ENCODE measurements around the gene ADGRV1.

The ADGRV1 gene

GRCh38 chr5:90855296-90856010 lies 296.9 kb downstream of the ADGRV1 start:
- no peak for TF ChIP-seq CTCF (conservative IDR thresholded peaks at IDR 0.05; ENCODE audit: low read length)
- TF ChIP-seq EZH2phosphoT487 (IDR thresholded peaks at IDR 0.05; ENCODE audit: borderline replicate concordance), result no peak
- no peak overlapping the region for H3K9ac ChIP-seq (ENCODE audit: low read depth, low read length, poor library complexity, severe bottlenecking)
- no peaks in the 10 kb centered on the region for H4K20me1 ChIP-seq (ENCODE audit: insufficient read depth, low read length, poor library complexity, severe bottlenecking)
- no peaks in the 10 kb centered on the region for H3K4me1 ChIP-seq (ENCODE audit: insufficient read depth, low read length, poor library complexity, severe bottlenecking)
- H3K27me3 ChIP-seq (ENCODE audit: insufficient read depth, low read length, poor library complexity, severe bottlenecking), result no peaks in the 10 kb centered on the region
- no peak overlapping the region for H3K4me3 ChIP-seq (ENCODE audit: low read length, poor library complexity, severe bottlenecking)
- no peaks in the 10 kb centered on the region for H3F3A ChIP-seq (ENCODE audit: low read depth)
- no peaks in the 10 kb centered on the region for H3K36me3 ChIP-seq (ENCODE audit: insufficient read depth, low read length)
- no peak overlapping the region for H3K4me2 ChIP-seq (ENCODE audit: low read depth, low read length, poor library complexity, severe bottlenecking)
- H3K9me3 ChIP-seq (ENCODE audit: insufficient read depth, low read depth, low read length), result no peaks in the 10 kb centered on the region
- no peak overlapping the region for H2AFZ ChIP-seq (ENCODE audit: low read length)
- H3K9me2 ChIP-seq (replicated peaks; ENCODE audit: low read depth, low read length), result no peaks in the 10 kb centered on the region
- H3K79me2 ChIP-seq (ENCODE audit: insufficient read depth, low read length), result no peaks in the 10 kb centered on the region

- no peak overlapping the region for H2AFZ ChIP-seq (ENCODE audit: low read length)
- no peaks in the 10 kb centered on the region for H3F3A ChIP-seq (ENCODE audit: low read depth)
- no peaks in the 10 kb centered on the region for H3K27me3 ChIP-seq (ENCODE audit: insufficient read depth, low read length, poor library complexity, severe bottlenecking)
- no peak for TF ChIP-seq CTCF (conservative IDR thresholded peaks at IDR 0.05; ENCODE audit: low read length)
- TF ChIP-seq EZH2phosphoT487 (IDR thresholded peaks at IDR 0.05; ENCODE audit: borderline replicate concordance), result no peak
- no peaks in the 10 kb centered on the region for H3K79me2 ChIP-seq (ENCODE audit: insufficient read depth, low read length)
- H3K9me2 ChIP-seq (replicated peaks; ENCODE audit: low read depth, low read length), result no peaks in the 10 kb centered on the region
- H3K36me3 ChIP-seq (ENCODE audit: insufficient read depth, low read length), result no peaks in the 10 kb centered on the region
- no peaks in the 10 kb centered on the region for H4K20me1 ChIP-seq (ENCODE audit: insufficient read depth, low read length, poor library complexity, severe bottlenecking)
- no peaks in the 10 kb centered on the region for H3K4me1 ChIP-seq (ENCODE audit: insufficient read depth, low read length, poor library complexity, severe bottlenecking)
- no peak overlapping the region for H3K4me2 ChIP-seq (ENCODE audit: low read depth, low read length, poor library complexity, severe bottlenecking)
- no peak overlapping the region for H3K9ac ChIP-seq (ENCODE audit: low read depth, low read length, poor library complexity, severe bottlenecking)
- H3K4me3 ChIP-seq (ENCODE audit: low read length, poor library complexity, severe bottlenecking), result no peak overlapping the region
- H3K9me3 ChIP-seq (ENCODE audit: insufficient read depth, low read depth, low read length), result no peaks in the 10 kb centered on the region
Observed at GRCh38 chr5:90861843-90862586, 303.4 kb downstream of the ADGRV1 start.

- H3F3A ChIP-seq (ENCODE audit: low read depth), result no peaks in the 10 kb centered on the region
- no peaks in the 10 kb centered on the region for H3K79me2 ChIP-seq (ENCODE audit: insufficient read depth, low read length)
- no peaks in the 10 kb centered on the region for H4K20me1 ChIP-seq (ENCODE audit: insufficient read depth, low read length, poor library complexity, severe bottlenecking)
- no peak for TF ChIP-seq CTCF (conservative IDR thresholded peaks at IDR 0.05; ENCODE audit: low read length)
- no peak for TF ChIP-seq EZH2phosphoT487 (IDR thresholded peaks at IDR 0.05; ENCODE audit: borderline replicate concordance)
- no peak overlapping the region for H3K4me2 ChIP-seq (ENCODE audit: low read depth, low read length, poor library complexity, severe bottlenecking)
- H2AFZ ChIP-seq (ENCODE audit: low read length), result no peak overlapping the region
- H3K9me3 ChIP-seq (ENCODE audit: insufficient read depth, low read depth, low read length), result no peaks in the 10 kb centered on the region
- H3K9ac ChIP-seq (ENCODE audit: low read depth, low read length, poor library complexity, severe bottlenecking), result no peak overlapping the region
- H3K4me3 ChIP-seq (ENCODE audit: low read length, poor library complexity, severe bottlenecking), result no peak overlapping the region
- H3K36me3 ChIP-seq (ENCODE audit: insufficient read depth, low read length), result no peaks in the 10 kb centered on the region
- H3K9me2 ChIP-seq (replicated peaks; ENCODE audit: low read depth, low read length), result no peaks in the 10 kb centered on the region
- no peaks in the 10 kb centered on the region for H3K4me1 ChIP-seq (ENCODE audit: insufficient read depth, low read length, poor library complexity, severe bottlenecking)
- H3K27me3 ChIP-seq (ENCODE audit: insufficient read depth, low read length, poor library complexity, severe bottlenecking), result no peaks in the 10 kb centered on the region
Observed at GRCh38 chr5:90865180-90865579, 306.6 kb downstream of the ADGRV1 start.

All from Loucy (cell line).